HuH-7.5 (cell line): ENCODE measurements around the gene PLA2G1B.
A peak's percentile ranks its signal among the peaks of the same experiment; 100 is the strongest.
"Not testable (repeated sequence)": the region's sequence is repeated elsewhere in the genome, so short reads cannot be mapped to it uniquely, and the experiment has no call there.

Experiments used
- DNase-seq: peaks from one replicate; pipeline ENCODE4 v3.0.0; 2011; ENCODE audit warnings: low spot score

Gene PLA2G1B

DNA sequence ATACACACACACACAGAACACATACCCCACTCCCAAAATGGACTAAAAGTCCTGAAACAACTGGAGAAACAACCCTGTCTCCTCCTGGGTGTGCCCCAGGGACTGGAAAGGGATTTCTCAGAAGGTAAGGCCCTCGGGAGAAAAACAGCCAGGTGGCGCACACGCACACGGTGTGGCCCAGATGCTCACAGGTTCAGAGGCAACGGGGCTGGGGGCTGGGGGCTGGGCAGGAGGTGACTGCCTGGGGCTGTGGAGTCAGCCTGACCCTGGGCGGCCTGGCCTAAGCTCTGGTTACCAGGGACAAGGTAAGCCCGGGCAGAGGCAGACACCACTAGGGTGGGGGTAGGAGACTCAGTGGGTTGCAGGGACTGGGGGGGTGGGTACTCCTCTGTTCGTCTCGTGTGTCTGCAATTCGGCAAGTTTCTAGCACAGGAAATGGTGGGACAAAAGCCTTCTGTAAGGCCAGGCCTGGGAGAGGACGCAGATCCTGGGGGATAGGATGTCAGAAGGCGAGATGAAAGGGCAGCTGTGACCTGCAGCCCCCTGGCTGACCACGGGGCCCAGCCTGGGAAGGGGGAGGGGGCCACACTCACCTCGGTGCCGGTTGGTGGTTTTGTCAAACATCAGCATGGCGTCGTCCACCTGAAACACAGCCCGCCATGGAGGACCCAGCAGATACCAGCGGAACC, 31.0 kb upstream of the PLA2G1B start:
- no peak for DNase-seq

- DNase-seq: no peak
Measured at GRCh38 chr12:120357104-120357503, 29.5 kb upstream of the PLA2G1B start.

GRCh38 chr12:120356567-120357030, 29.0 kb upstream of the PLA2G1B start:
- DNase-seq: peak; percentile 96

- DNase-seq: no peak
Measured at GRCh38 chr12:120353556-120354317, 26.2 kb upstream of the PLA2G1B start.

- DNase-seq: no peak
Measured at GRCh38 chr12:120353136-120353535, 25.6 kb upstream of the PLA2G1B start.

GRCh38 chr12:120352117-120352516, 24.5 kb upstream of the PLA2G1B start:
- no peak for DNase-seq

DNA sequence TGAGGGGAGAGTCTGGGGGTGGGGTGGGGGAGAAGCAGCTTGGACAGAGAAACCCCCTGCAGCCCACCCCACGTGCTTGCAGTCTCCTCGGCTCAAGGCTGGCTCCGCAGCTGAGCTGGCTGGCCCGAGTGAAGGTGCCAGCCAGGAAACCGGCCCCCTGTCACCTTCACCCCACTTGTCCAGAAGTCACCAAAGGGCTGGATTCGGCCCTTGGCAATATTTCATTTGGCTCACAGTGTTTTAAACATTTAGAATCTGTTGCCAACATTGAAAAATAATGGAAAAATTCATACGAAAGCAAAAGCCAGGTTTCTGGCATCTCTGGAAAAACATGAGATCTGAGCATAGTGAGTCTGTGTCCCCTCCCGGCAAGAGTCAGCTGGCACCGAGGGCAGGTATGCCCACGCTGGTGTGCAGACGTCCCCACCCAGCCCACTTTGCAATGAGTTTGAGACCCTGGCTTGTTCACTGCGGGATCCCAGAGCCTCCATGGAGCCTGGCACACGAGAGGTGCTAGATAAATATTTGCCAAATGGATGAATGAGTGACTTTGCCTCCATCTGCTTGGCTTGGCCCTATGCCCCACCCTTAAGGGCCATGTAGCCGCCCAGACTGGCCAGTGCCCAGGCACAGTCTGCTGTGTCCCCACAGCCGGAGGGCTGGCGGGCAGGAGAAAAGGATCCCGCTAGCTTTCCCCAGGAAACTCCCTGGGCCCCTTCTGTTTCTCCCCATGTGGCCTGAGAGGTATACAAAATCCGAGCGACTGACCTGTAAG, 23.2 kb upstream of the PLA2G1B start:
- DNase-seq: no peak

DNA sequence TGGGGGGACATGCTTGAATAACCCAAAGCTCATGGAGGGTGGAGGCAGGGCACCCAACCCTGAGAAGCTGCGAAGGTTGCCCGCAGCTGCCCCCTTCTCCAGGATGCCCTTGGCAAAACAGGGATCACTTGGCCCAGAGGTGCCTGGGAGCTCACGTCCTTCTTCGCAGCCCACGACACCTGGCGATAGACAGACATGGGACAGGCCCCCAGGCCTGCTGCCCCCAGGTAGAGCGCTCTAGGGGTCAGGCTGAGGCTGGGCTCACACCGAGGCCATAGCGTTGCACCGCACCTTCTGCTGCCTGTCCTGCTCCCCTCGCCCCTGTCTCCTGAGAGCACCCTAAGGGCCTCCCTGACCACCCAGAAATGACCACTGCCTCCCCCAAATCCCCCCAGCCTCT, 20.2 kb upstream of the PLA2G1B start:
- DNase-seq: no peak

DNA sequence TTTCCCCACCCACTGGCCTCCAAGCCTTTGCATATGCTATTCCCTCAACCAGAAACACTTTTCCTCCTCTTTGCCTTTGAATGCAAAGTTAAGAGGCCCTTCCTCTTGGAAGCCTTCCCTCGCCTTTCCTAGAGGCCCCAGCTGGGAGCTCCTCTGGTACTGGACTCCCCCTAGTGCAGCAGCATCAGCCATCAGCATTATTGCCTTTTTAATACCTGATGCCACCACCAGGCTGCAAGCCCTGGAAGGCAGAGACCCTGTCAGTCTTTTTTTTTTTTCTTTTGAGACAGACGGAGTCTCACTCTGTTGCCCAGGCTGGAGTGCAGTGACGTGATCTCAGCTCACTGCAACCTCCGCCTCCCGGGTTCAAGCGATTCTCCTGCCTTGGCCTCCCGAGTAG, 19.1 kb upstream of the PLA2G1B start:
- DNase-seq: no peak

- DNase-seq: no peak
Measured at GRCh38 chr12:120346031-120346430, 18.5 kb upstream of the PLA2G1B start.

DNA sequence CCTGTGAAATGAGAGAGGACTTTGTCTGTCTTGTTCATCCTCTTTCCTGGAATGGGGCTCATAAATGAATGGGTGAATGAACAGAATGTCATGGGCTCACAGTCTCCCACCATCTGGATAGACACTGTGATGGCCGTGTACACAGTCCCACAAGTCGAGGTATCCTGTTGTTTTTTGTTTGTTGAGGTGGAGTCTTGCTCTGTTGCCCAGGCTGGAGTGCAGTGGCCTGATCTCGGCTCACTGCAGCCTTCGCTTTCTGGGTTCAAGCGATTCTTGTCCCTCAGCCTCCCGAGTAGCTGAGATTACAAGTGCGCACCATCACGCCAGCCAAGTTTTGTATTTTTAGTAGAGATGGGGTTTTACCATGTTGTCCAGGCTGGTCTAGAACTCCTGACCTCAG, 16.1 kb upstream of the PLA2G1B start:
- no peak for DNase-seq

DNA sequence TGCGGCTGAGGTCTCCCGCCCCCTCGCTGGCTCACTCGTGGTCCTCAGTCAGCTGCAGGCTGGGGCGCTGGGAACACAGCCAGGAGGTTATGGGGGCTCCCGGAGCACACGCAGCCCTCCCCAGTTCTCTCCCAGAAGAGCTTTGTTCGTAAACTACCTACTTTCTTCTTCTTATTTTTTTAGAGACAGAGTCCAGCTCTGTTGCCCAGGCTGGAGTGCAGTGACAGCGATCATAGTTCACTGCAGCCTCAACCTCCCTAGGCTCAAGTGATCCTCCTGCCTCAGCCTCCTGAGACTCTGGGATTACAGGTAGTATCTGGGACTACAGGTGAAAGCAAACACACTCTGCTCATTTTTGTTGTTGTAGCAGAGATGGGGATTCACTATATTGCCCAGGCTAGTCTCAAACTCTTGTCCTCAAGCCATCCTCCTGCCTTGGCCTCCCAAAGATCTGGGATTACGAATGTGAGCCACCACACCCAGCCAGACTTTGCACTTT, 15.5 kb upstream of the PLA2G1B start:
- no peak for DNase-seq

- no peak for DNase-seq
Measured at GRCh38 chr12:120342175-120343038, 14.8 kb upstream of the PLA2G1B start.

DNA sequence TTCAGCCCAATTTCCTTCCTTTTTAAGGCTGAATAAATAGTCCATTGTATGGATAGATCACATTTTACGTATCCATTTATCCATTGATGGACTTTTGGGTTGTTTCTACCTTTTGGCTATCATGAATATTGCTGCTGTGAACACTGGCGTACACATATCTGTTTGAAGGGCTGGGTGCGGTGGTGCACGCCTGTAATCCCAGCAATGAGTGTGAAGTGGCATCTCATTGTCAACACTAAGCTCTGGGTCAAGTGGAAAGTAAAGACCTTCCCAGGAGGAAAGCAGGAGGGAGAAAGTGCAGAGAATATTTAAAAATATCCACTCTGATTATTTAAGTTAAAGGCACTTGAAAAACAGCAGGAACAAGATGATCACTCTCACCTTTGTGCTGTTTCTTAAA, 11.7 kb upstream of the PLA2G1B start:
- DNase-seq: no peak

GRCh38 chr12:120337730-120338129, 10.2 kb upstream of the PLA2G1B start:
- no peak for DNase-seq

DNA sequence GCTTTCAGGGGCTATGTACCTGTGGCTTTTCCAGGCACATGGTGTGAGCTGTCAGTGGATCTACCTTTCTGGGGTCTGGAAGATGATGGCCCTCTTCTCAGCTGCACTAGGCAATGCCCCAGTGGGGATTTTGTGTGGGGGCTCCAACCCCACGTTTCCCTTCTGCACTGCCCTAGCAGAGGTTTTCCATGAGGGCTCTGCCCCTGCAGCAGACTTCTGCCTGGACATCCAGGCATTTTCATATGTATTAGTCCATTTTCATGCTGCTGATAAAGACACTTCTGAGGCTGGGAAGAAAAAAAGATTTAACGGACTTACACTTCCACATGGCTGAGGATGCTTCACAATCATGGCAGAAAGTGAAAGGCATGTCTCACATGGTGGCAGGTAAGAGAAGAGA, 8.8 kb upstream of the PLA2G1B start:
- DNase-seq: not testable (repeated sequence)

GRCh38 chr12:120335447-120335846, 7.9 kb upstream of the PLA2G1B start:
- DNase-seq: not testable (repeated sequence)

GRCh38 chr12:120332523-120332922, 4.9 kb upstream of the PLA2G1B start:
- DNase-seq: no peak

- DNase-seq: no peak
Measured at GRCh38 chr12:120332041-120332440, 4.5 kb upstream of the PLA2G1B start.

DNA sequence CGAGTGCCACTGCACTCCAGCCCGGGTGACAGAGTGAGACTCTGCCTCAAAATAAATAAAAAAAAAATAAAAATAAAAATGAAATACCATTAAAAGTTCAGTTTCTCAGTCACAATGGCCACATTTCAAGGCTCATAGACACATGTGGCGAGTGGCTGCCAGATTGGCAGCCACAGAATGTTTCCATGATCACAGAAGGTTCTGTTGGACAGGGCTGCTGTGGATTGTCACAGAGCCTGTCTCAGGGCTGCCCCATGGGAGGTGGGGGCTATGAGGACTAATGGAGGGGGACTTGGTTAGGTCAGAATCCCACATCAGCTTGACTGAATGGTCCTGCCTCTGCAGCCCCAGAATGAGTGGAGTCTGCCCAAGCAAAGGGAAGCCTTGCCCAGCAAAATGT, 3.8 kb upstream of the PLA2G1B start:
- DNase-seq: no peak

DNA sequence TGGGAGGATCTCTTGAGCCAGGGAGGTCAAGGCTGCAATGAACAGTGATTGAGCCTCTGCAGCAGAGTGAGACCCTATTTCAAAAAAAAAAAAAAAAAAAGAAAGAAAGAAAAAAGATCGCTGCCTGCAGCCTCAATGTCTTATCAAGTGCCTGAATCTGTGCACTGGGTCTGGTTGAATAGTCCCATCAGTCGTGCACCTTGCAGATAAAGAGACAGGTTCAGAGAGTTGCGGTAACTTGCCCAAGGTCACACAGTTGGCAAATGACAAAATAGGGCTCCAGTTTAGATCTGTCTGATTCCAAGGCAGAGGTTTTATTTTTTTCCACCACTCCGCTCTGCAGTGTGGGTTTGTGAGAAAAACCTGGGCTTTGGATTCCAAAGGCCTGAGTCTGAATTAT, 649 bp upstream of the PLA2G1B start:
- DNase-seq: no peak
